H9 (cell line): ENCODE data around the gene DLG1. TPM values are rescaled to one million over a fixed set of nuclear protein-coding genes. Genes with fewer than 3 reads are reported as not detected.

ENCODE experiments used
- DNase-seq: peaks from one replicate; pipeline ENCODE4 v3.0.0-alpha.2; 2017
- H2AFZ ChIP-seq: one replicate; pipeline ENCODE4 v1.6.1; 2013; ENCODE audit warnings: mild to moderate bottlenecking, low read length, control low read depth, moderate library complexity
- H2AK5ac ChIP-seq: 2 replicates; pipeline ENCODE4 v1.6.1; 2013; ENCODE audit warnings: low read length, control low read depth, mixed read lengths; ENCODE audit not compliant: insufficient read length
- H2BK120ac ChIP-seq: one replicate; pipeline ENCODE4 v1.6.1; 2013; ENCODE audit warnings: low read depth, mild to moderate bottlenecking, low read length, control low read depth, inconsistent platforms; ENCODE audit not compliant: poor library complexity, severe bottlenecking
- H2BK12ac ChIP-seq: 2 replicates; pipeline ENCODE4 v1.6.1; 2013; ENCODE audit warnings: low read length, control low read depth, mixed read lengths, low read depth; ENCODE audit not compliant: insufficient read length
- H2BK15ac ChIP-seq: 2 replicates; pipeline ENCODE4 v1.6.1; 2013; ENCODE audit warnings: low read depth, low read length, control low read depth
- H2BK20ac ChIP-seq: one replicate; pipeline ENCODE4 v1.6.1; 2013; ENCODE audit warnings: low read depth, mild to moderate bottlenecking, low read length, control low read depth, inconsistent platforms; ENCODE audit not compliant: poor library complexity, severe bottlenecking
- H2BK5ac ChIP-seq: 2 replicates; pipeline ENCODE4 v1.6.1; 2013; ENCODE audit warnings: low read length, control low read depth, mixed read lengths; ENCODE audit not compliant: insufficient read length
- H3K14ac ChIP-seq: 2 replicates; pipeline ENCODE4 v1.6.1; 2013; ENCODE audit warnings: low read length, control low read depth; ENCODE audit not compliant: insufficient read depth
- H3K18ac ChIP-seq: 2 replicates; pipeline ENCODE4 v1.6.1; 2013; ENCODE audit warnings: low read depth, mild to moderate bottlenecking, mixed read lengths, low read length, control low read depth; ENCODE audit not compliant: insufficient read length
- H3K23ac ChIP-seq: 2 replicates; pipeline ENCODE4 v1.6.1; 2013; ENCODE audit warnings: low read length, control low read depth, mixed read lengths, low read depth; ENCODE audit not compliant: insufficient read length
- H3K23me2 ChIP-seq: 2 replicates; pipeline ENCODE4 v1.6.1; 2013; ENCODE audit warnings: low read depth, mild to moderate bottlenecking, mixed read lengths, low read length, control low read depth; ENCODE audit not compliant: insufficient read length, poor library complexity, severe bottlenecking
- H3K27ac ChIP-seq: 2 replicates; pipeline ENCODE4 v1.5.1; 2013; ENCODE audit warnings: low read length, control low read depth, mixed read lengths, low read depth; ENCODE audit not compliant: insufficient read length
- H3K27me3 ChIP-seq: 2 replicates; pipeline ENCODE4 v1.6.1; 2013; ENCODE audit warnings: low read length, control low read depth, inconsistent platforms; ENCODE audit not compliant: insufficient read depth
- H3K4ac ChIP-seq: 2 replicates; pipeline ENCODE4 v1.6.1; 2013; ENCODE audit warnings: low read depth, mild to moderate bottlenecking, control low read depth, inconsistent platforms, low read length, moderate library complexity
- H3K4me1 ChIP-seq: 2 replicates; pipeline ENCODE4 v1.6.1; 2013; ENCODE audit warnings: low read length, control low read depth, inconsistent platforms; ENCODE audit not compliant: insufficient read depth
- H3K4me2 ChIP-seq: 2 replicates; pipeline ENCODE4 v1.6.1; 2013; ENCODE audit warnings: low read length, control low read depth, mixed read lengths; ENCODE audit not compliant: insufficient read length, insufficient read depth
- H3K56ac ChIP-seq: 2 replicates; pipeline ENCODE4 v1.6.1; 2013; ENCODE audit warnings: low read depth, mild to moderate bottlenecking, mixed read lengths, low read length, control low read depth; ENCODE audit not compliant: insufficient read length
- H3K79me1 ChIP-seq: 2 replicates; pipeline ENCODE4 v1.6.1; 2013; ENCODE audit warnings: low read depth, mild to moderate bottlenecking, moderate library complexity, low read length, control low read depth, inconsistent platforms; ENCODE audit not compliant: insufficient read depth, poor library complexity, severe bottlenecking
- H3K79me2 ChIP-seq: 2 replicates; pipeline ENCODE4 v1.6.1; 2013; ENCODE audit warnings: low read length, control low read depth, inconsistent platforms; ENCODE audit not compliant: insufficient read depth
- H3K9ac ChIP-seq: 2 replicates; pipeline ENCODE4 v1.6.1; 2013; ENCODE audit warnings: low read length, control low read depth, mixed read lengths; ENCODE audit not compliant: insufficient read length; ENCODE audit errors: extremely low read depth
- H3K9me3 ChIP-seq: one replicate; pipeline ENCODE4 v1.6.1; 2013; ENCODE audit warnings: low read depth, low read length, inconsistent platforms; ENCODE audit not compliant: control insufficient read depth
- H3T11ph ChIP-seq: one replicate; pipeline ENCODE4 v1.6.1; 2013; ENCODE audit warnings: mild to moderate bottlenecking, low read length, control low read depth, inconsistent platforms
- H4K20me1 ChIP-seq: one replicate; pipeline ENCODE4 v1.6.1; 2013; ENCODE audit not compliant: control insufficient read depth, insufficient read length, insufficient read depth
- H4K5ac ChIP-seq: 2 replicates; pipeline ENCODE4 v1.6.1; 2013; ENCODE audit warnings: low read depth, mild to moderate bottlenecking, mixed read lengths, low read length, control low read depth; ENCODE audit not compliant: insufficient read length
- H4K8ac ChIP-seq: replicated peaks from 2 replicates; pipeline ENCODE4 v1.6.1; 2013; ENCODE audit warnings: low read length, control low read depth, mixed read lengths, low read depth; ENCODE audit not compliant: insufficient read length
- H4K91ac ChIP-seq: 2 replicates; pipeline ENCODE4 v1.6.1; 2013; ENCODE audit warnings: low read depth, mild to moderate bottlenecking, moderate library complexity, mixed read lengths, low read length, control low read depth; ENCODE audit not compliant: insufficient read length
- H3K27ac Mint-ChIP-seq, 3 experiments: 2 replicates in 2 of 3; 3 replicates in 1 of 3; pipeline ENCODE4 v1.8.0; 2020 to 2021; ENCODE audit warnings: mixed read lengths in 3 of 3, mild to moderate bottlenecking in 1 of 3, moderate library complexity in 1 of 3
- H3K27me3 Mint-ChIP-seq: 2 replicates; pipeline ENCODE4 v1.8.0; 2021; ENCODE audit warnings: low read depth, mild to moderate bottlenecking, moderate library complexity, mixed read lengths
- H3K36me3 Mint-ChIP-seq, 3 experiments: 2 replicates in 2 of 3; 3 replicates in 1 of 3; pipeline ENCODE4 v1.8.0; 2020 to 2021; ENCODE audit warnings: low read depth in 3 of 3, mixed read lengths in 3 of 3; ENCODE audit not compliant: insufficient read depth in 1 of 3
- H3K4me1 Mint-ChIP-seq, 2 experiments: 2 replicates each; pipeline ENCODE4 v1.8.0; 2020; ENCODE audit warnings: mixed read lengths in 2 of 2
- H3K4me3 Mint-ChIP-seq, 2 experiments: 2 replicates in 1 of 2; 3 replicates in 1 of 2; pipeline ENCODE4 v1.8.0; 2020 to 2021; ENCODE audit warnings: mild to moderate bottlenecking in 2 of 2, mixed read lengths in 2 of 2, moderate library complexity in 1 of 2
- H3K9me3 Mint-ChIP-seq, 2 experiments: 2 replicates in 1 of 2; 3 replicates in 1 of 2; pipeline ENCODE4 v1.8.0; 2020; ENCODE audit warnings: mild to moderate bottlenecking in 2 of 2, mixed read lengths in 2 of 2, moderate library complexity in 1 of 2
- WGBS: extraction: QIAGEN DNeasy Blood & Tissue Kit; methylation state at CpG from one replicate; pipeline ENCODE4 v1.1.7; 2013; ENCODE audit warnings: missing lambda C conversion rate, low lambda C conversion rate, mixed read lengths; ENCODE audit not compliant: insufficient read length; ENCODE audit errors: extremely low coverage; 5-methylcytosine and 5-hydroxymethylcytosine counted together
- total RNA-seq: library from RNA; stranded (reverse); gene quantifications from 2 replicates; pipeline ENCODE4 v1.2.1, GENCODE V29; 2021
- TF ChIP-seq, protein P1 (sequence below): fragments of 200-600 bp; sonication (generic); conservative IDR thresholded peaks from 3 replicates; pipeline ENCODE4 v1.8.0; 2021; ENCODE audit warnings: antibody characterized with exemption, mild to moderate bottlenecking

Gene DLG1
- total RNA-seq, 1 experiment from 2014 or later: 84.1 TPM

DNA sequence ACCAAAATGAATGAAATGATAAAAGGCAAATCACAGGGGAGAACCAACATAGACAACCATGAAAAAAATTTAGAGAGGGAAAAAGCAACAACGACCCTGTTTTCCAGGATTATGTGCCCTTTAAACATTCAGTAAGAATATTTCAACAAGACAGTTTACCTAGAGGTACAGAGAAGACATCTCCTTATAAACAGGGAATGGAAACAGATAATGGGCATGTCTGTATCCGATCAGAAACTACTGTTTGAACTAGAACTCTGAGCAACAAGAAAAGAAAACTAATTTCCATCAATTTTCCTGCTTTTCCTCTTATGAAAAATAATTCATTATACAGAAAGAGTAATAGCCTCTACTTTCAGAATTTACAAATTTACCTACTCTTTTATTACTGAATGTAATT is 39.3 kb downstream of the DLG1 start:
- no peak overlapping the region for H3T11ph ChIP-seq
- peaks cover 21 to 25% of the 10 kb centered on the region in 2 experiments for H3K4me1 Mint-ChIP-seq
- no peak overlapping the region for H3K56ac ChIP-seq
- H3K4me3 Mint-ChIP-seq: no peak overlapping the region
- no peak overlapping the region; a peak in 1 of 7 replicates for H3K27ac Mint-ChIP-seq
- H3K27me3 ChIP-seq: no peaks in the 10 kb centered on the region
- no peak for DNase-seq
- H3K36me3 Mint-ChIP-seq: peaks cover 3 to 8% (median 6%) of the 10 kb centered on the region in 3 experiments; a peak in 6 of 7 replicates
- no peak overlapping the region for H4K8ac ChIP-seq
- TF ChIP-seq, protein P1, sequence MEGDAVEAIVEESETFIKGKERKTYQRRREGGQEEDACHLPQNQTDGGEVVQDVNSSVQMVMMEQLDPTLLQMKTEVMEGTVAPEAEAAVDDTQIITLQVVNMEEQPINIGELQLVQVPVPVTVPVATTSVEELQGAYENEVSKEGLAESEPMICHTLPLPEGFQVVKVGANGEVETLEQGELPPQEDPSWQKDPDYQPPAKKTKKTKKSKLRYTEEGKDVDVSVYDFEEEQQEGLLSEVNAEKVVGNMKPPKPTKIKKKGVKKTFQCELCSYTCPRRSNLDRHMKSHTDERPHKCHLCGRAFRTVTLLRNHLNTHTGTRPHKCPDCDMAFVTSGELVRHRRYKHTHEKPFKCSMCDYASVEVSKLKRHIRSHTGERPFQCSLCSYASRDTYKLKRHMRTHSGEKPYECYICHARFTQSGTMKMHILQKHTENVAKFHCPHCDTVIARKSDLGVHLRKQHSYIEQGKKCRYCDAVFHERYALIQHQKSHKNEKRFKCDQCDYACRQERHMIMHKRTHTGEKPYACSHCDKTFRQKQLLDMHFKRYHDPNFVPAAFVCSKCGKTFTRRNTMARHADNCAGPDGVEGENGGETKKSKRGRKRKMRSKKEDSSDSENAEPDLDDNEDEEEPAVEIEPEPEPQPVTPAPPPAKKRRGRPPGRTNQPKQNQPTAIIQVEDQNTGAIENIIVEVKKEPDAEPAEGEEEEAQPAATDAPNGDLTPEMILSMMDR: no peak
- H3K79me1 ChIP-seq: peaks cover 11% of the 10 kb centered on the region
- H2BK20ac ChIP-seq: no peak overlapping the region
- no peak overlapping the region for H2BK15ac ChIP-seq
- H2BK5ac ChIP-seq: no peak overlapping the region
- no peak overlapping the region for H4K5ac ChIP-seq
- H2AK5ac ChIP-seq: no peak overlapping the region
- H3K4ac ChIP-seq: no peak overlapping the region
- no peak overlapping the region for H3K23ac ChIP-seq
- no peak overlapping the region for H3K14ac ChIP-seq
- no peak overlapping the region for H2BK120ac ChIP-seq
- no peak overlapping the region for H2AFZ ChIP-seq
- no peak overlapping the region for H3K4me2 ChIP-seq
- H3K9ac ChIP-seq: no peak overlapping the region
- peaks cover 6% of the 10 kb centered on the region; the same call in 1 of the 2 replicates for H3K79me2 ChIP-seq
- no peak overlapping the region for H2BK12ac ChIP-seq
- no CpG with 5 or more reads among the region's 2 CpGs for WGBS
- no peak overlapping the region for H3K27ac ChIP-seq
- H3K9me3 Mint-ChIP-seq: no peaks in the 10 kb centered on the region
- no peaks in the 10 kb centered on the region for H4K20me1 ChIP-seq
- H3K4me1 ChIP-seq: no peaks in the 10 kb centered on the region; the same call in 1 of the 2 replicates
- no peak overlapping the region for H3K18ac ChIP-seq
- H3K23me2 ChIP-seq: no peaks in the 10 kb centered on the region
- no peaks in the 10 kb centered on the region for H3K9me3 ChIP-seq
- no peaks in the 10 kb centered on the region for H3K27me3 Mint-ChIP-seq
- H4K91ac ChIP-seq: no peak overlapping the region
